ENCODE measurements around the gene AMH.
"Not testable (repeated sequence)": the region's sequence is repeated elsewhere in the genome, so short reads cannot be mapped to it uniquely, and the experiment has no call there.

AMH gene

DNA sequence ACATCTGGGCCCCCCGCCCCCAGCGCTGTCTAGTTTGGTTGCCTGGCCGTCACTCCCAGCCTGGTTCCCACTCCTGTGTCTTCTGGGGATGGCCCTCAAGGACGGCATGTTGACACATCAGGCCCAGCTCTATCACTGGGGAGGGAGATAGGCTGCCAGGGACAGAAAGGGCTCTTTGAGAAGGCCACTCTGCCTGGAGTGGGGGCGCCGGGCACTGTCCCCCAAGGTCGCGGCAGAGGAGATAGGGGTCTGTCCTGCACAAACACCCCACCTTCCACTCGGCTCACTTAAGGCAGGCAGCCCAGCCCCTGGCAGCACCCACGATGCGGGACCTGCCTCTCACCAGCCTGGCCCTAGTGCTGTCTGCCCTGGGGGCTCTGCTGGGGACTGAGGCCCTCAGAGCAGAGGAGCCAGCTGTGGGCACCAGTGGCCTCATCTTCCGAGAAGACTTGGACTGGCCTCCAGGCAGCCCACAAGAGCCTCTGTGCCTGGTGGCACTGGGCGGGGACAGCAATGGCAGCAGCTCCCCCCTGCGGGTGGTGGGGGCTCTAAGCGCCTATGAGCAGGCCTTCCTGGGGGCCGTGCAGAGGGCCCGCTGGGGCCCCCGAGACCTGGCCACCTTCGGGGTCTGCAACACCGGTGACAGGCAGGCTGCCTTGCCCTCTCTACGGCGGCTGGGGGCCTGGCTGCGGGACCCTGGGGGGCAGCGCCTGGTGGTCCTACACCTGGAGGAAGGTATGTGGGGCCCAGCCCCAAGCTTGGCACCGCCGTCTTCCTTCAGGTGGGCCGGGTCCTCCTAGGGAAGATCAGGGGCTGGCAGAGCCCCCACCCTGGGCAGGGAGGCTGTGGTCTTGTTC lies at the start of gene AMH:
Gene AMH (plus strand): TSS at position 314 of the 857 bp plus-strand sequence. CDS start 10 bp downstream, at position 324.
- in situ Hi-C loops (cut with MboI; ENCODE audit: low pct_unique_long_range_greater_than_20kb, low sequenced_read_pairs) = no loop called here

DNA sequence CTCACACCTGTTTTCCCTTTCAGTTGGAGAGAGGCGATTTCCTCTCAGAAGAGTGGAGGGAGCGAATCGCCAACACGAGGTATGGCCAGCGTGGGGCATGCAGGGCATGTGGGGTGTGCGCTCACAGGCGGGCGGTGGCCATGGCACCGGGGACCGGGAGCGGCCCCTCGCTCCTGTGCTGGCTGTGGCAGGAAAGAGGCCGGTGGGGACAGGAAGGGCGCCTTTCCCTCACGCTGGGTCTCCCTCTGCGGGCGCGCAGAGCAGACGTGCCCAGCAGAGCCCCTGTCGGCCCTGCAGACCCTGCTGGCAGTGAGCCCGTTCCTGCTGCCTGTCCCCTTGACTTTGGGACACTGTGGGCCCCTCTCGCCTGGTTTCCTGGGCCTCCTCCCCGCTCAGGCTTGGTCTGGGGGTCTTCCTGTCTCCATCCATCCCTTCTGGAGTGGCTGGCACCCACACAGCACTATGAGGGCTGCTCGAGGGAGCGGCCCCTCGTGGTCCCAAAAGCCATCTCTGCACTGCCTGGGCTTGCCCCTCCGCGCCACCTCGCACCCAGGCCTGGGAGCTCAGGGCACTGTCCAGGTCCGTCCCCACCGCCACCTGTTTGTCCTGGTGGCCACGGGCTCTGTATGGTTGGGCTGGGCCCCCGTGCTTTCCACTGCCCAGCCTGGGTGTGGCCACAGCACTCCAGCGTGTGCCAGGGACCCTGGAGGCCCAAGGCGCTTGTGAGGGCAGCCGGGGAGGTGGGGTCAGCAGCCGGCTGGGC lies 49.1 kb upstream of the AMH start:
- in situ Hi-C loops (cut with MboI; ENCODE audit: low pct_unique_long_range_greater_than_20kb, low sequenced_read_pairs) = no loop called here
- no peak for DNase-seq

More for the DNA sequence above, at the start of gene AMH:
- no peak for DNase-seq

DNA sequence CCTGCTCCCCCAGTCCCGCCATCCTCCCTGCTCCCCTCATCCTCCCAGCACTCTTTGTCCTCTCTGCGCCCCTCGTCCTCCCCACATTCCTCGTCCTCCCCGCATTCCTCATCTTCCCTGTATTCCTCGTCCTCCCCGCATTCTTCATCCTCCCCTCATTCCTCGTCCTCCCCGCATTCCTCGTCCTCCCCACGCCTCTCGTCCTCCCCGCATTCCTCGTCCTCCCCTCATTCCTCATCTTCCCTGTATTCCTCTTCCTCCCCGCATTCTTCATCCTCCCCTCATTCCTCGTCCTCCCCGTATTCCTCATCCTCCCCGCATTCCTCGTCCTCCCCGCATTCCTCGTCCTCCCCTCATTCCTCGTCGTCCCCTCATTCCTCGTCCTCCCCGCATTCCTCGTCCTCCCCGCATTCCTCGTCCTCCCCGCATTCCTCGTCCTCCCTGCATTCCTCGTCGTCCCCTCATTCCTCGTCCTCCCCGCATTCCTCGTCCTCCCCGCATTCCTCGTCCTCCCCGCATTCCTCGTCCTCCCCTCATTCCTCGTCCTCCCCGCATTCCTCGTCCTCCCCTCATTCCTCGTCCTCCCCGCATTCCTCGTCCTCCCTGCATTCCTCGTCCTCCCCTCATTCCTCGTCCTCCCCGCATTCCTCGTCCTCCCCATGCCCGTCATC lies 48.4 kb upstream of the AMH start:
- in situ Hi-C loops (cut with MboI; ENCODE audit: low pct_unique_long_range_greater_than_20kb, low sequenced_read_pairs); DNase-seq: not testable (repeated sequence)

DNA sequence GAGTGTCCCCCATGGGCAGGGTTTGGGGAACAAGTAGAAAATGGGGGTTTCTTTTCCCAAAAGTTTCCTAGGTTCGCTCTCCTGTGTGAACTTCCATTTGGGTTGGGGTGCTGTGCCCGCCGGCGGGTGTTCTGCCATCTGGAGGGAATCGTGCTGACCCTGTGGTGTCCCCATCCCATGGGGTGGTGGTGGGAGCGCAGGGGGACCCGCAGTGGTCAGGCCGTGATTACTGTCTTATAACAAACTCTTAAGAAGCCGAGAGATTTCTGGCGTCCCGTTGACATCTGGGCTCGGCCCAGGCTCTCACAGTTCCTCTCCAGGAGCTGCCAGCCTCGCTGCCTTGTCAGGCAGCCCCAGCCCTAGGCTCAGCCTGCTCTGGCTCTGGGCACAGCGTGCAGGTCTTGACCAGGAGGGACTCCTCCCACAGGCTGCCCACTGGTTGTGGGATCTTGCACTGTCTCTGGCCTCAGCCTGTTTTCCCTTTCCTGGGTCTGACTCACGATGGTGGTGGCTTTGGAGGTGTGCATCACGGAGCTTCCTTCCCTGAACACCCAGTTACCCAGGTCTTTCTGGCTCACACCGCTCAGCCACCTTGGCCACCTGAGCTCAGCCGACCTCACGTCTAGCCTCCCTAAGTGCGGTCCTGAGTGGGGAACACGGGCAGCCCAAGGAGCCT lies 47.5 kb upstream of the AMH start:
- in situ Hi-C loops (cut with MboI; ENCODE audit: low pct_unique_long_range_greater_than_20kb, low sequenced_read_pairs) = no loop called here
- DNase-seq = no peak

DNA sequence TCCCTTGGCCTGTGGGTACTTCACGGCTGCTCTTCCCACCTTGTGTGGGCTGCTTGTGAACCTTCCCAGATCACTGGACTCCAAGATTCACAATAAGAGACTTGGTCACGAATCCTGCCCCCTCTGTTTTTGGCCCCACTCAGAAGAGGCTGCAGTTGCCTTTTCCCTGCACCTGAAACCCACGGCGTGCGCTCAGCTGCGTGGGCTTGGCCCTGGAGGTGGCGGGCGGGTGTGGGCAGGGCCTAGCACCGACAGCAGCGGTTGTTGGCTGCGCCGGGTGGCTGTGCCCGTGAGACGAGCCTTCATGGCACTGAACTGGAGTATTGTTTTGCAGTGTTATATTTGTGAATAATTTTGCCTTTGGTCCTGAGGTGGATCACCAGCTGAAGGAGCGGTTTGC lies 46.8 kb upstream of the AMH start:
- in situ Hi-C loops (cut with MboI; ENCODE audit: low pct_unique_long_range_greater_than_20kb, low sequenced_read_pairs) = no loop called here
- DNase-seq = no peak

DNA sequence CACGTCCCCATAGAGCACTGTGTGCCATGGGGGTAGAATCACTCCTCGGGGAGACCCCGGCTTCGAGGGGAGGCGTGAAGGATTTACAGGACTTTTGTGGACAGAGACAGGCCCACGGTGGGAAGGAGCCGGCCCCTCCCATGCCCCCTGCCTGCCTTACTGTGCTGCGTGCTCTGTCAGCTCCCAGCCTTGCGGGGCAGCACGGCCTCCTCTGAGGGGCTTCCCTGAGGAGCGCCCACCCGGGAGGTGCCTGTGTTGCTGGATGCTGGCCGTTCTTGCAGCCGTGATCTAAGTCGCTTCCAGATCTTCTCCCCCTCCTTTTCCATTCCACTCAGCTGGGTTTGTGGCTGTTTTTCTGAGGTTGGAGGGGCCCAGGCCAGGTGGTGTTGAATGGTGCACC lies 42.1 kb upstream of the AMH start:
- no peak for DNase-seq
- in situ Hi-C loops (cut with MboI; ENCODE audit: low pct_unique_long_range_greater_than_20kb, low sequenced_read_pairs) = no loop called here

DNA sequence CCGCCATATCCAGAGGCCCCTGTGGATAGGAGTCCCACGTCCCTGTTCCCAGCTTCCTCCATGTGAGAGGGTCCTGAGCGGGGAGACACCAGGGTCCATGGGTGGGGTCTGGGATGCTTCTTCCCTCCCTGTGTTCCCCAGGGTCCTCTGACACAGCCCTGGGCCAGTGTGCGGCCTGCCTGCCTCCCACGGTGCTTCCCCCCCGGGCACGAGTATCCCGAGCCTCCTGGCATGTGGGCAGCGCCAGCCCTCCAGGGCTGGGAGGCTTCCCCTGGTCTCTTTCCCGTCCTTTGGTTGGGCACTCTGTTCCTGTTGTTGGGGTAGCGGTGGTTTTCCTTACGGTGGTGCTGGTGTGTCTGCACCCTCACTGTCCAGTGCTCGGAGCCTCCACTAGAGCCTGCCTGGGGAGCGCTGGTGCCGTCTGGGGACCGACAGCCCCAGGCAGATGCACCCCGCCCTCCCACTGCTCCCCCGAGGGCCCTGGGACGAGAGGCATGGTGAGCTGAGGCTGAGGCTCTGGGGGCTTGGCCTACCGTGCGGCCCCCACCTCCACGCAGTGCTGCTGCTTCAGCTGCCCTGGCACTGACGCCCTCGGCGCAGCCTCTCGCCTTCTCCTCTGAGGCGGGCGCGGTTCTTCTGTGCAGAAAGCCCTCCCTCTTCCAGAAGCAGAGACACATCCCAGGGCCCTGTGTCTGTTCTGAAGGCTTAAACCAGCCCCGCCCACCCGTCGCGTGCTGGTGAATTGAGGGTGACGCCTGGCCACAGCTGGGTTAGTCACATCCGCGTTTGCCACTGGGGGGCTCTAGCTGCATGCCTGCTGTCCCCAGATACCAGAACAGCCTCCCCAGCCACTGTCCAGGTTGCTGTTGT lies 40.9 kb upstream of the AMH start:
- no peak for DNase-seq
- in situ Hi-C loops (cut with MboI; ENCODE audit: low pct_unique_long_range_greater_than_20kb, low sequenced_read_pairs) = no loop called here

DNA sequence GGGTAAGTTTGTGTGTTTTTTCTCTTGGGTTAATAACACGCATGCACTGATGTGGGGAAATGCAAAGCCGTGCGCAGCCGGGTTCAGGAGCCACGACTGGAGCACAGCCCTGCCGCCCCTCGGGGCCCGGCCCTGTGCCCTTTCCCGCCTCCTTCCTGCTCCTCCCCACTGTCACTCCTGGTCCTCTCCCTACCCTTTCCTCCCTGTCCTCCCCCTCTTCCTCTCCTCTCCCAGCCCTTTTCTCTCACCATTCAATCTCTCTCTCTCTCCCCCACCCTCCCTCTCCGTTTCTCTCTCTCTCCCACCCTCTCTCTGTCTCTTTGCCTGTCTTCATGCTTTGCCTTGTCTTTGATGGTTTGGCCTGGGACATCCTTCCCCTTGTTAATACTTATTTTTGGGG lies 40.1 kb upstream of the AMH start:
- DNase-seq = no peak
- in situ Hi-C loops (cut with MboI; ENCODE audit: low pct_unique_long_range_greater_than_20kb, low sequenced_read_pairs) = no loop called here

DNA sequence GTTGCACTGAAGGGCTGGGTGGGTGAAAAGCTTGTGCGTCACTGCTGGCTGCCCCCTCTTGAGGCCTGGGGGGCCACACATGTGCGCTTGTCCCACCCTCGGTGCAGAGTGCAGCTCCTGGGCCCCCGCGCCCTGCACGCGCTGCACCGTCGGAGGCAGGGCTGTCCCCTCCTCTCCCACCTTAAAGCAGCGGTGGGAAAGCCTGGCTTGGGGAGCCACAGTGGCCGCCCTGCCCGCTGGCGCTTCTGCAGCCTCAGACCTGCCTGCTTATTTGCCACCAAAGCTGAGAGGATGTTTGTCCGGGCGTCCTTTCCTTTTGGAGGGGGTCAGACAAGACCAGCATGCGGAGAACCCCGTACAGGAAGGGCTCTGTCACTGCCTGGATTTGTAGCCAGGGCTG lies 39.7 kb upstream of the AMH start:
- in situ Hi-C loops (cut with MboI; ENCODE audit: low pct_unique_long_range_greater_than_20kb, low sequenced_read_pairs) = no loop called here
- DNase-seq = no peak

DNA sequence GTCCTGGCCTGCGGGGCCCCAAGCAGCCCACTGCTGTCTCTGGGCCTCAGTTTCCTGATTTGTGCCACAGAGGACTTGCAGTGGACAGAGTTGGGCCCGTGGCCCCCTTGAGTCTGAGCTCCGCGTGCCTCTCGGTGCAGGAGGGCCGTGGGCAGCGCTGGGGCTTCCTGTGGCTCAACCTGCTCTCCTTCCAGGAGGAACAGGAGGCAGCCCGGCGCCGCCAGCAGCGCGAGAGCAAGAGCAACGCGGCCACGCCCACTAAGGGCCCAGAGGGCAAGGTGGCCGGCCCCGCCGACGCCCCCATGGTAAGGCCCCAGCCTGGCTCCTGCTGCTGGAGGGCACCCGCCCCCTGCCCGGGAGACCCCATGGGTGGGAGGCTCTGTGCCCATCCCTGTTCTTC lies 38.9 kb upstream of the AMH start:
- in situ Hi-C loops (cut with MboI; ENCODE audit: low pct_unique_long_range_greater_than_20kb, low sequenced_read_pairs) = no loop called here

DNA sequence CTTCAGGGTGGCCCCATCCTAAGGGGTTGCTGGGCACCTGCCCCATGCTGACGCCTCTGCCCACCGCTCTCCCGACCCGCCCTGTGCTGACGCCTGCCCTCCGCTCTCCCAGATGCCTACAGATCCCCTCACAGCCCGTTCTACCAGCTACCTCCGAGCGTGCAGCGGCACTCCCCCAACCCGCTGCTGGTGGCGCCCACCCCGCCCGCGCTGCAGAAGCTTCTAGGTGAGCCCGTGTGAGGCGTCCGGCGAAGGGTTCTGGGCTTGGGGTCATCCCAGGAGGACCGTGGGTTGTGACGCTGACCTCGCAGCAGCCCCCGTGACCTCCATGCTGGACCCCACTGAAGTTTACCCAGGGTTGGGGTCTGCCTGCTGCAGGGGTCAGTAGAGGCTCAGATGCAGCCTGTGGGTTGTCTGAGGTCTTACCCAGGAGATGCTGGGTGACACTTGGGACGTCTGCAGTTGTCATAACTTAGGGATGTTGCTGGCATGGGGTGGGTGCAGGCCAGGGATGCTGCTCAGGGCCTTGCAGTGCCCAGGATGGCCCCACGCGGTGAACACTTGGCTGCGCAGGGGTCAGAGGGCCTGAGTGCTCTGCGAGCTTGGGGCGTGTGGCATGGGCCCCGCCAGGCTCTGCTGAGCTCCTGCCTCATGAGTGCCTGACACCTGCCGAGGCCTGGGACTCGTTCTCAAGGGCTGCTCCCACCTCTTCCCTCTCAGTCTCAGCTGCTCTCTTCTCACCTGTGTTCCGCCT lies 38.0 kb upstream of the AMH start:
- no peak for DNase-seq
- in situ Hi-C loops (cut with MboI; ENCODE audit: low pct_unique_long_range_greater_than_20kb, low sequenced_read_pairs) = no loop called here

More for the DNA sequence above, 38.9 kb upstream of the AMH start:
- no peak for DNase-seq

DNA sequence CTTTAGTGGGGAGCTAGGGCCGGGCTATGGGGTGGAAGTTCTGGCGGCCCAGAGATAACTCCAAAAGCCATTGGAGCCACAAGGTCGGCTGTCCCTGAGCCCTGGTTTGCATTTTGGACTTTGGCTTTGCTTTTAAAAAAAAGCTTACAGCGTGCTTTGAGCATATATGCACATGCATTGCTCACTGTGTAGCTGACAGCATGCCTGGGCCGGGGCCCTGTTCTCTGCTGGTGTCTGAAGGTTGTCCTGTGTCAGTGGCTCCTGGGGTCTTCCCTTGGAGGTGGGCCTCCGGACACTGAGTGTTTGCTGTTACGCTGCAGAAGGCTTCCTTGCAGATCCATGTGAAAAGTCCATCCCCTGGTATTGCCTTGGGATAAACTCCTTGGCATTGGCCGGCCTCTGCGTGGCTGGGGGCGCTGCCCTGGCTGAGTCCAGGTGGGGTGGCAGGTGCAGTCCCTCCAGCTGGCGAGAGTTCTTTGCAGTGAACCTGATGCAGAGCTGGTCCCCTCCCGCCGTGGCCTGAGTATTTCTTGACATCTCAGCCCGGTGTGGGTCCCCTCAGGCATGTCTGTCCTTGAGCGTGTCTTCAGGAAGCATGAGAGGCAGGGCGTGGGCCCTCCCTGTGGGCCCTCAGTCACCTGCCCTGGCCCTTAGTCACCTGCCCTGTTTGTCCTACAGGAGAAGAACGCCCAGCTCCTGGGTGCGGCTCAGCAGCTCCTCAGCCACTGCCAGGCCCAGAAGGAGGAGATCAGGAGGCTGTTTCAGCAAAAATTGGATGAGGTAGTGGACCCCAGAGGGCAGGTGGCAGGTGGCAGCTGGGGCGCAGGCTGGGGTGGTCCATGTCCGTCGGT lies 36.0 kb upstream of the AMH start:
- DNase-seq = no peak
- in situ Hi-C loops (cut with MboI; ENCODE audit: low pct_unique_long_range_greater_than_20kb, low sequenced_read_pairs) = no loop called here

DNA sequence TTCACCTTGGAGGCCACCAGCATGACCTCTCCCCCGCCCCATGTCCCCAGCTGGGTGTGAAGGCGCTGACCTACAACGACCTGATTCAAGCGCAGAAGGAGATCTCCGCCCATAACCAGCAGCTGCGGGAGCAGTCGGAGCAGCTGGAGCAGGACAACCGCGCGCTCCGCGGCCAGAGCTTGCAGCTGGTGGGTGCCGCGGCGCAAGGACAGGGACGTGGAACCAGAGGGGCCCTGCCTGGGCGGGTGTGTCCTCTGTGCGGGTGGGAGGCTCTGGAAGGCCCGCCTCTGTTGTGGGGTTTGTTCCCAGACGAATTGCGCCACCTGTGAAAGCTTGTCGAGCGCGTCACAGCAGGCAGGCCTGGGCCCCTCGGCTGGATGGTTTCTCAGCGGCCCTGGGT lies 35.3 kb upstream of the AMH start:
- DNase-seq = no peak
- in situ Hi-C loops (cut with MboI; ENCODE audit: low pct_unique_long_range_greater_than_20kb, low sequenced_read_pairs) = no loop called here

DNA sequence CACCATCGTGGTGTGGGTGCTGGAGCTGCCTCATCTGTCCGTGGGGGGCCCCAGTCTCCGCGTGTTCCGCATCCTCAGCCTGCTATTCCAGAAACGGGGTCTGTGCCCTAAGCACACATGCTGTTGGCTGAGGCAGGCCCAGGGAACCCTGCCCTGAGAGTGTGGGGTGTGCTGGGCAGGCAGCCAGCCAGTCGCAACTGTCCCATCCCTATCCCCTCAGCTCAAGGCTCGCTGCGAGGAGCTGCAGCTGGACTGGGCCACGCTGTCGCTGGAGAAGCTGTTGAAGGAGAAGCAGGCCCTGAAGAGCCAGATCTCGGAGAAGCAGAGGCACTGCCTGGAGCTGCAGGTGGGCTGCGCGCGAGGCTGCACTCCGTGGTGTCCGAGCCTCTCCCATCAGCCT lies 34.9 kb upstream of the AMH start:
- in situ Hi-C loops (cut with MboI; ENCODE audit: low pct_unique_long_range_greater_than_20kb, low sequenced_read_pairs) = no loop called here

DNA sequence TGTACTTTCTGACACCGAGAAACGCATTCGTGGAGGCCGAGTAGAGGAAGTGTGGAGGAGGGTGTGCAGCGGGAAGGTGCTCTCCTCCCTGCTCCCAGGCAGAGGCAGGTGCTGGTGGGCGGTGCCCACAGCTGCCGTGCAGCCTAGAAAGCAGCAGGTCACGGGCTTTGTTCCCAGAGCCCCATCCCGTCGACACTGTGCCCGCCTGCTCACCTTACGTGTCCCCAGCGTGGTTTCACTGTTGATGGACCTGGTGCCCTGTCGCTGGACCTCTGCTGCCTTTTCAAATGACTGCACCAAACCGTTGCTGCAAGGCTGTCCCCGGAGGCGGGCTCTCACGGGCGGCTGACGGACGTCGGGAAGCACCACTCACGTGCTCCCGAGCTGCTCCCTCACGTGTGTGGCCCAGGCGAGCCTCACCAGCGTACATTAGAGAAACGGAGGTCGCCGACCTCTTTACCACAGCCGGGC lies 33.8 kb upstream of the AMH start:
- DNase-seq = no peak
- in situ Hi-C loops (cut with MboI; ENCODE audit: low pct_unique_long_range_greater_than_20kb, low sequenced_read_pairs) = no loop called here

More for the DNA sequence above, 34.9 kb upstream of the AMH start:
- DNase-seq = no peak

DNA sequence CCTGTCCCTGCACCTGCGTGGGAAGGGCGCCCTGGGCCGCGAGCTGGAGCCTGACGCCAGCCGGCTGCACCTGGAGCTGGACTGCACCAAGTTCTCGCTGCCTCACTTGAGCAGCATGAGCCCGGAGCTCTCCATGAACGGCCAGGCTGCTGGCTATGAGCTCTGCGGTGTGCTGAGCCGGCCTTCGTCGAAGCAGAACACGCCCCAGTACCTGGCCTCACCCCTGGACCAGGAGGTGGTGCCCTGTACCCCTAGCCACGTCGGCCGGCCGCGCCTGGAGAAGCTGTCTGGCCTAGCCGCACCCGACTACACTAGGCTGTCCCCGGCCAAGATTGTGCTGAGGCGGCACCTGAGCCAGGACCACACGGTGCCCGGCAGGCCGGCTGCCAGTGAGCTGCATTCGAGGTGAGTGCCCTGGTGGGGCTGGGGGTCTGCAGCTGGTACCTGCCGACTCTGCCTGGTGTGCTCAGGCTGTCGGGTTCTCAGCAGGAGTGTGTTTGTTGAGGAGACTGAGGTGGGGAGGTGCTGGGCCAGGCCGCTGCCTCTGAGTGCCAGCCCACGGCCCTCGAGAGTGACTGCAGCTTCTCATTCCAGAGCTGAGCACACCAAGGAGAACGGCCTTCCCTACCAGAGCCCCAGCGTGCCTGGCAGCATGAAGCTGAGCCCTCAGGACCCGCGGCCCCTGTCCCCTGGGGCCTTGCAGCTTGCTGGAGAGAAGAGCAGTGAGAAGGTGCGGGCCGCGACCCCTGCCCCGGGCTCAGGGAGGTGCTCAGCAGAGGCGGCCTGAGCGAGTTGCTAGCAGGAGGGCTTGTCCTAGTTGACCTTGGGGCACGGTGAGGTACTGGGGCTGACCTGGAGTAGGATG lies 32.5 kb upstream of the AMH start:
- in situ Hi-C loops (cut with MboI; ENCODE audit: low pct_unique_long_range_greater_than_20kb, low sequenced_read_pairs) = no loop called here
- no peak for DNase-seq
